H4 (cell line): ENCODE data around the gene C2CD5. TPM values are rescaled to one million over a fixed set of nuclear protein-coding genes. Genes with fewer than 3 reads are reported as not detected.
"Not testable (repeated sequence)": the region's sequence is repeated elsewhere in the genome, so short reads cannot be mapped to it uniquely, and the experiment has no call there.

ENCODE experiments used
- DNase-seq: peaks from one replicate; pipeline ENCODE4 v3.0.0-alpha.2; 2015; ENCODE audit warnings: low spot score
- total RNA-seq: library from RNA; depleted of rRNA; stranded (reverse); fragments of >200 nt; shearing (Covaris generic); gene quantifications from 2 replicates; pipeline ENCODE4 v1.2.3, GENCODE V29; 2014

The C2CD5 gene
- total RNA-seq, 1 experiment from 2014 or later: 4.7 TPM

- no peak for DNase-seq
These were observed 7.3 kb downstream of the C2CD5 start for GRCh38 chr12:22536971-22537544.

GRCh38 chr12:22536346-22536945, 7.9 kb downstream of the C2CD5 start:
- no peak for DNase-seq

- no peak for DNase-seq
These were observed 8.9 kb downstream of the C2CD5 start for GRCh38 chr12:22535478-22535877.

DNA sequence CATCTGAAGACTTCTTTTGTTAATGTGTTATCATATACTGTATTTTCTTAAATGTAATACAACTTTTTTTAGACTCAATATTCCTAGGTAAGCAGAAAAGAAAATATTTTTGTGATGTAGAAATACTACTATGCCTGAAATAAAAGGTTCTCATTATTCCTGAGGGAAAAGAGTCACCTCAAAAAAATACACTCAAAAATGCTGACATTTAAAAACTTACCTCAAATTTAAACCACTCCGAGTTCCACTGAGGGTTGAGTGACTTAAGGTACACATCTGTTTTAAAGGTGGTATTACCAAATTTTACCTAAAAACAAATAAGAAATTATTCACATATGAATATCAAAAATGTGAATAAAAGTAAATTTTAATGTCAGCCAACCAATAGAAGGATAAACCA, 9.3 kb downstream of the C2CD5 start:
- DNase-seq: no peak

DNA sequence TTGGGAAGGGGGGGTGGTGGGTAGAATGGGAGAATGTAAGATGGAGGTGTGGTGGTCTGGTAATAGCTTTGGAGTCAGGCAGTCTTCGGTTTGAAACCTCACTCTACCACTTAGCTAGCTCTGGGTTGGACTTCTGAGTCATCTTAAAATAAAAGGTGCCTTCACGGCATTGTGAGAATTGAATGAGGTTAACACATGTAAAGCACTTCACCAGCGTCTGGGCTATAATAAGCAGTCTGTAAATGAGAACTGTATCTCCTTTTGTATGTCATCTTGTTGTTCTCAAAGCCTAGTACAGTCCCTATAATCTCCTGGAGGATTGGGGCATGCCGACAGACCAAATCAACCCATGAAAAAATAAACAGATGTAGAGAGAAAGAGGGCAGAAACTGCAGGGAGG, 11.2 kb downstream of the C2CD5 start:
- no peak for DNase-seq

GRCh38 chr12:22532317-22532716, 12.0 kb downstream of the C2CD5 start:
- no peak for DNase-seq

DNA sequence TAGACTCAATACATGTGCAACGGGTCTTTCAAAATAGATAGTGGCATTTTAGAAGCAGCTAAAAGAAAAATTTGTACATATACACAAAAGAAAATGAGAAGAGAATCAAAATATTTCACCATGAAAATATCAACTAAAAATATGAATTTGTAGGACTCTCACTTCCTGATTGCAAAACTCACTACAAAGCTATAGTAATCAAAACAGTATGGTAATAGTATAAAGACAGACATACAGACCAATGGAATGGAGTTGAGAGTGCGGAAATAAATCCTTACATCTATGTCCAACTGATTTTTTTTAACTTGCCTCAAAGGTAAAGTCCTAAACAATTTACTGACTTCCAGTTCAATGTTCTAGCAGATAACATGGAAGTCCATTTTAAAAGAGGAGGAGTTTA, 13.1 kb downstream of the C2CD5 start:
- DNase-seq: no peak

GRCh38 chr12:22529281-22530060, 14.9 kb downstream of the C2CD5 start:
- peak; percentile 33 for DNase-seq

DNA sequence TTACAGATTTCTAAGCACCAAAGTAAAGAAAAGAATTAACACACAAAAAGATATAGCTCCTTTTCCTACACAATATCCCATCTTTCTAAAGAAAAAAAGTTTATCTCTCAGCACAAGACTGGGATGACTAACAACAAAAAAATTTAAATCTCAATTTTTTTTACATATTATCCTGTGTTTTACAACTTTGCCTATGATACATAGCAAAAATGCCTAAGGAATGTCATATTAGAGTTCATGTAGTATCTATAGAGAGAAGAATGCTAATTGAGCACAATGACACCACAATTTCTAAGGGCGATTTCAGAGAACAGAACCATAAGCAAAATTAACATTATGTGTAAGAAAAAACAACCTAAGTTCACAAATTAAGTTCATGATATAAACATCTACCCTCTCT, 16.3 kb downstream of the C2CD5 start:
- DNase-seq: no peak

DNA sequence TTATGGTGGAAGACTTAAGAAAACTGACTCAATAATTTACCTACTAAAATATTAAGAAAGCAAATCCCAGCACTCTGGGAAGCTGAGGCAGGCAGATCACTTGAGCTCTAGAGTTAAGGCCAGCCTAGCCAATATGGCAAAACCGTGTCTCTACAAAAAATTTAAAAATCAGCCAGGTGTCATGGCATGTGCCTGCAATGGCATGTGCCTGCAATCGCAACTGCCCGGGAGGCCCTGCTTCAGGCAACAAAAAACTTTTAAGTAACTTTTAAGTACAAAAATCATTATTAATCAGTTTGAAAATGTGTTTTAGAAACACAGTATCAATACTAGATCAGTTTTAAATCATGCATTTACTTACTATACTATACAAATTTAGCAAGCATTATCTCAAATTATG, 17.5 kb downstream of the C2CD5 start:
- no peak for DNase-seq

GRCh38 chr12:22525426-22525825, 18.9 kb downstream of the C2CD5 start:
- DNase-seq: no peak

GRCh38 chr12:22518998-22519397, 25.3 kb downstream of the C2CD5 start:
- DNase-seq: no peak

GRCh38 chr12:22518060-22518719, 26.2 kb downstream of the C2CD5 start:
- DNase-seq: no peak

DNA sequence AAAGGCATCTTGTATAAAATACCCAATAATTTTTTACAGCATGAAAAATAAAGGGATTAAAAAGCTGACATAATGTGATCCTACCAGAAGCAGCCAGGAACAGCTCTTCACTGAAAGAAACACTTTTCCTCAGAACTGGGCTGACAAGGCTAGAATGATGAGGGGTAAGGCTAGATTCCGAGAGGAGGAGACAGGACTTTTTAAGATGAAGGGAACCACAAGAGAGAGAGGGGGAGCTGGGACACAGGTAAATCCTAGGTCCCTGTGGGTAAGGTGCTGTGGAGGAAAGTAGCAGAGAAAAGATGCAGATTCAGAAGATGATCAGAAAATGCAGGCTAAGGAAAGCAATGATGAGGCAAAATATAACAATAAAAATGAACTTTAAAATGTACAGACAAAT, 29.5 kb downstream of the C2CD5 start:
- DNase-seq: no peak

DNA sequence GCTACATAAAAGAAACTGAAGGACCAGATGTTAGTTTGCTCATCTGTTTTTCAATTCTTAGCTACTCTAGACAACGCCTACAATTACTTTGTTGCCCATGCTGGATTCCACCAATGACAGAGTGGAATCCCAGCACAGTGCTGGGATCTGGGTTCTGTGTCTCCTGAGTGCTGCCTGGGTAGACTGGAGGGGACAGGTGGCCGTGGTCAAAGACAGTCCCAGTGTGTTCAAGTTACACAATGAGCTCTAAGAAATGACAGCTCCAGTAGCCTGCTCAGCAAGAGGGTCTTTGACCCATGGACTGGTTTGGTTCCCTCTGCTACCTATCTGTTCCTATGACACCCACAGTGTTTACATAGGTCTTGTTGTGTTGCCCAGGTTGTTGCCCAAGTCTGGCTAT, 38.5 kb downstream of the C2CD5 start:
- DNase-seq: no peak

GRCh38 chr12:22500100-22500499, 44.2 kb downstream of the C2CD5 start:
- DNase-seq: no peak

GRCh38 chr12:22499445-22499844, 44.9 kb downstream of the C2CD5 start:
- DNase-seq: no peak

DNA sequence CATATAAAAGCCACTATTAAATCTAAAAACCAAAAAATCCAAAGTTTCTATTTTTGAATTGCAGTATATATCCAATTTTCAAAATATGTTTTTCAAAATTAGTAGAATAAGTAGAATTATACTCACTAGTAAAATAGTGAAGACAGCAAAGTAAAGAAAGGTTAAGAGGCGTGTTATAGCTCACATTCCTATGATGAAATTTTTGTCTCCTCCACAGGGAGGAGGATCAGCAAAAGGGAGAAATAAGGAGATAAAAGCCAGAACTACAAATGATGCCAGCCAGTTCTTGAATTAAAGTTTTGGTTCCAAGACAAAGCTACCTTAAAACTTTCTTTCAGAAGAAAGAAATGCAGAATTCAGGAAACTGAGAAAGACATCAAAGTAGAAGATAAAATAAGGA, 50.0 kb downstream of the C2CD5 start:
- DNase-seq: no peak

DNA sequence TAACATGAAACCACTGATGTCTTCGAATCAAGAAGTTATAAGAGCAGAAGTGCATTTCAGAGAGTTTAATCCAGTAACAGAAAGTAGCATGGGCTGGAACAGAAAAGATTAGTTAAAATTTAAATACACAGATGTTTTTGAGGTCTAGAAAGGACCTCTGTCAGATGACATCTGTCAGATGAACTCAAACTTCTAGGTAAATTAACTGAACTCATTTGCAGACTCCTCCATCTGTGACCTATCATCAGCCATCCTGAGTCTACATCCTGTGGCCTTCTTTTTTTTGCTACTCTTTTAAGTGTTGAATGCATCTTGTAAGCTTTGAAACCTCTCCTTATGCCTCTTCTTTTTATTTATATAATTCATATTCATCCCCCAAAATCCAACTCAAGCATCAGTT, 53.3 kb downstream of the C2CD5 start:
- no peak for DNase-seq

DNA sequence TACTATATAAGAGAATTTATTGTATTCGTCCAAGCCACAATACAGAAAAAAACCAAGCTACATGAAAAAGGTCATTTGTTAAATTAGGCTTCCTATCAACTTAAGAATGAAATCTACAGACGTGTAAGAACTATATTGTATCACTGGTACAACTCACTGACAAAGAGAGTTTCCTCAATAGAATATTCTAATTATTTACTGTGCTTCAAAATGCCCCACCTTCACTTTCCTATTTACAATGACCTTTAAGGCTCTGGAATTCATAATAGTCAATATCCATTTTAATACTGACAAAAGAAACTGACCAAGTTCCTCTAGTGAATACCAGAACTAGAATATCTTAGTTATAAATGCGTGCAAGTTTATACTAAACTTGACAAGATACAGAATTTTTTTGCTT, 55.9 kb downstream of the C2CD5 start:
- DNase-seq: no peak

GRCh38 chr12:22487683-22488082, 56.7 kb downstream of the C2CD5 start:
- not testable (repeated sequence) for DNase-seq

GRCh38 chr12:22481547-22482104, 62.7 kb downstream of the C2CD5 start:
- no peak for DNase-seq
